Osteocyte (in vitro differentiated cells): ENCODE measurements around the gene PRAMEF9. TPM values are rescaled to one million over a fixed set of nuclear protein-coding genes. Genes with fewer than 3 reads are reported as not detected.
"Not testable (repeated sequence)": the region's sequence is repeated elsewhere in the genome, so short reads cannot be mapped to it uniquely, and the experiment has no call there.

Experiments
- DNase-seq: peaks from one replicate; pipeline ENCODE4 v3.0.0; 2021; ENCODE audit warnings: mixed read lengths; ENCODE audit not compliant: unreplicated experiment; ENCODE audit errors: extremely low spot score
- H3K27ac Mint-ChIP-seq: one replicate; pipeline ENCODE4 v1.8.0; 2021; ENCODE audit warnings: mild to moderate bottlenecking, mixed read lengths; ENCODE audit not compliant: unreplicated experiment
- H3K27me3 Mint-ChIP-seq: one replicate; pipeline ENCODE4 v1.8.0; 2021; ENCODE audit warnings: mixed read lengths; ENCODE audit not compliant: unreplicated experiment
- H3K36me3 Mint-ChIP-seq: one replicate; pipeline ENCODE4 v1.8.0; 2021; ENCODE audit warnings: mixed read lengths; ENCODE audit not compliant: unreplicated experiment
- H3K4me1 Mint-ChIP-seq: one replicate; pipeline ENCODE4 v1.8.0; 2021; ENCODE audit warnings: mixed read lengths; ENCODE audit not compliant: unreplicated experiment
- H3K4me3 Mint-ChIP-seq: one replicate; pipeline ENCODE4 v1.8.0; 2021; ENCODE audit warnings: mild to moderate bottlenecking, moderate library complexity, mixed read lengths; ENCODE audit not compliant: unreplicated experiment
- H3K9me3 Mint-ChIP-seq: one replicate; pipeline ENCODE4 v1.8.0; 2021; ENCODE audit warnings: mixed read lengths; ENCODE audit not compliant: unreplicated experiment
- long read RNA-seq: library from polyadenylated mRNA; unstranded; transcript quantifications from one replicate; pipeline ENCODE4 v2.0.0, GENCODE V29; 2021
- total RNA-seq: library from RNA; stranded (reverse); gene quantifications from 2 replicates; pipeline ENCODE4 v1.2.1, GENCODE V29; 2021
- TF ChIP-seq, protein P1 (sequence below): fragments of 200-600 bp; sonication (generic); IDR thresholded peaks from 2 replicates; pipeline ENCODE4 v1.5.0; 2021; ENCODE audit warnings: antibody characterized with exemption, mild to moderate bottlenecking, moderate library complexity

Gene PRAMEF9
- total RNA-seq, result not detected in 2 replicates
- long read RNA-seq, result 0 reads

DNA sequence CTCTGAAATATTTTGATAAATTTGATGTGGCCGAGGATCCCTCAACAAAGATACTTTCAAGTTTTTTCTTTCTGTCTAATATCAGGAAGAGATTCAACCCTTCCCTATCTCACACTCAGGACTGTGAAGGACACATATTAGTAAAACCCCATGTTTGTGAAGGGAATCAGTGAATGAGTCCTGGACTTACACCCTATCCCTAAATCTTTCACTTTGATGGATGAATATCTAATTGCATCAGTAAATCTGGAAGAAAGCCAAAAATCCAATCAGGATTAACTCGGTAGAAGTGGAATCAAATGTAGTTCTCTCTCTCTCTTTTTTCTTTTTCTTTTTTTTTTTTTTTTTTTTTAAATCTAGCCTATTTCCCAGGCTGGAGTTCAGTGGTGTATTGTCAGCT is at the start of gene PRAMEF9:
Gene PRAMEF9 (plus strand): TSS at position 301 of the 400 bp plus-strand sequence. CDS start 3,433 bp downstream, outside the sequence.
- DNase-seq, H3K9me3 Mint-ChIP-seq, H3K27ac Mint-ChIP-seq, H3K4me1 Mint-ChIP-seq, H3K4me3 Mint-ChIP-seq, H3K36me3 Mint-ChIP-seq, H3K27me3 Mint-ChIP-seq: not testable (repeated sequence)

DNA sequence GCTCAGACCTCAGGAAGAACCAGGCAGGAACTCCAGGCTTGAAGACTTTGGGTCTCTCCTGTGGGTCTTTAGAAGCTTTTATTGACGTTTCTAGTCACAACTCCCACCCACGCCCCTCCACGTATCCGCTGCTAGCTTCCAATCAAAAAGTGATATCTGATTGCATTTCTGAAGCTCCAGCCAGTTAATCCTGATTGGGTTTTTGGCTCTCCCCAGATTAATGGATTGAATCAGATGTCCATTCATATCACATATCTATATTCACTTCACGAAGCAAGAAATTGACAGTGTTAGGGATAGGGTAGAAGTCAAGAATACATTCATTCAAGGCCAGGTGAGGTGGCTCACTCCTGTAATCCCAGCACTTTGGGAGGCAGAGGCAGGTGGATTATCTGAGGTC is 15.7 kb upstream of the PRAMEF9 start, which contains the start of gene PRAMEF26:
Gene PRAMEF26 (minus strand): TSS at position 101 of the 400 bp plus-strand sequence. CDS start 2,914 bp downstream, outside the sequence.
- H3K27me3 Mint-ChIP-seq, H3K9me3 Mint-ChIP-seq, H3K27ac Mint-ChIP-seq, H3K4me1 Mint-ChIP-seq, H3K4me3 Mint-ChIP-seq, H3K36me3 Mint-ChIP-seq, DNase-seq: not testable (repeated sequence)

DNA sequence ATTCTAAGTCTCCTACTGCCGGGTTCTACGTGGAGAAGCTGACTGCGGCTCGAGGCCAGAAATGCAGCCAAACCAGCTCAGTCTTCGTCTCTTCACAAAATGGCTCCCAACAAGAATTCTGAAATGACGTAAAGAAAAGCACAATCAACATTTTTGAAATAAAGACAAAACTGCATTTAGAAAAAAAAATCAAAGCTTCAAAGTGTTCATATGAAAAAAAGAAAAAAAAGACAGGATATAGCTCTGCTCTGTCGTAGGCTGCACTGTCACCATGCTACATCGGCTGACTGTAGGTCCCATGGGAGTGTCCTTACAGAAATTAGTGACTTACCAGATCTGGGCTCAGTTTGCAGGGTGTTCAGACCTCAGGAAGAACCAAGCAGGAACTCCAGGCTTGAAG is 6.1 kb upstream of the PRAMEF9 start, which contains the start of gene HNRNPCL4:
Gene HNRNPCL4 (minus strand): TSS at position 101 of the 400 bp plus-strand sequence. CDS start 164 bp downstream, outside the sequence.
- not testable (repeated sequence) for DNase-seq, H3K36me3 Mint-ChIP-seq, H3K27ac Mint-ChIP-seq, H3K4me1 Mint-ChIP-seq, H3K9me3 Mint-ChIP-seq, H3K27me3 Mint-ChIP-seq, H3K4me3 Mint-ChIP-seq

DNA sequence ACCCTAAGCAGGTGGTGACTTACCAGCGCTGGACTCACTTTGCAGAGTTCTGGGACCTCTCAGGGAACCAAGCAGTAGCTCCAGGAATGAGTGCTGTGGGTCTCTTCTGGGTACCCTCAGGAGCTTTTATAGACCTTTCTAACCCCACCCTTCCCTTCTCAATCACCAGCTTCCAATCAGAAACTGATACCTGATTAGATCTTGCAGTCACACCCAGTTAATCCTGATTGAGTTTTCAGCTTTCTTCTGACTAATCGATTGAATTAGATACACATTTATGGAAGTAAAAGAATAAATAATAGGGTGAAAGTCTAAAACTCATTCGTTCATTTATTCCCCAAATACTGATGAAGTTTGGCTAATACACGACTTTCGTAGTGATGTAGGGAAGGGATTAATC is 29.7 kb downstream of the PRAMEF9 start, which contains the start of gene PRAMEF13:
Gene PRAMEF13 (minus strand): TSS at position 101 of the 400 bp plus-strand sequence. CDS start 1,820 bp downstream, outside the sequence.
- H3K9me3 Mint-ChIP-seq, H3K4me3 Mint-ChIP-seq, H3K4me1 Mint-ChIP-seq, DNase-seq, H3K27ac Mint-ChIP-seq, H3K36me3 Mint-ChIP-seq, H3K27me3 Mint-ChIP-seq: not testable (repeated sequence)

DNA sequence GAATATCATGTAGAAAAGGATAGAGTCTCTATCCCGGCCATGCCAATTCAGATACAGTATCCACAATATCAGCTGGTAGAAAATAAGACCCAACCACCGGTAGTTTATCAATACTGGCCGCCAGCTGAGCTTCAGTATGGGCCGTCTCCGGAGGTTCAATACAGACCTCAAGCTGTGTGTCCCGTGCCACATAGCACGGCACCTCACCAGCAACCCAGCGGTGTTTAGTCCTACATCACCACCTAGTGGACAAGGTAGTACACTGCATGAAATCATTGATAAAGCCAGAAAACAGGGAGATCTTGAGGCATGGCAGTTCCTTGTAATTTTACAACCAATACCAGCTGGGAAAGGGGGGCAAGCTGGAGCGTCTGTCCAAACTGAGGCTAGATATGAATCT is 37.1 kb downstream of the PRAMEF9 start:
- not testable (repeated sequence) for H3K9me3 Mint-ChIP-seq, H3K27me3 Mint-ChIP-seq, DNase-seq, H3K27ac Mint-ChIP-seq, H3K4me1 Mint-ChIP-seq, H3K4me3 Mint-ChIP-seq, H3K36me3 Mint-ChIP-seq

DNA sequence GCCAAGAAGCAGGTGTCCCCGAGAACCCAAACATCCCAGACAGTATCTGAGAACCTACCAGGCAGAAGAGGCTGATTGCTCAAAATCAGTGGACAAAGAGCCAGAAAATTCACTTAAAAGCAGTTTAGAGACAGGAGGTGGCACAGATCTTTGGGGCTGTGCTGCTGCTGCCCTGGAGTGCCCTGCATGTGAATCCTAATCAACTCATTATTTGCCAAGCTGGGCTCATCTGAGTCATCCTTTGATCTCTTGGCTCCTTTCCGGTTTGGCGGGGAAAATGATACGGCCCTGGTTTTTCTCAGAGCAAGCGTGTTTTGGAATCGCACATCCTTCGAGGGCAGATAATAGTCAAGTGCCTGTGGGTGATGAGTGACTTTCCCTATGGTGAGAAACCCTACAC is 45.0 kb downstream of the PRAMEF9 start:
- not testable (repeated sequence) for H3K27me3 Mint-ChIP-seq, H3K36me3 Mint-ChIP-seq, H3K4me1 Mint-ChIP-seq, H3K9me3 Mint-ChIP-seq, H3K4me3 Mint-ChIP-seq, DNase-seq, H3K27ac Mint-ChIP-seq

DNA sequence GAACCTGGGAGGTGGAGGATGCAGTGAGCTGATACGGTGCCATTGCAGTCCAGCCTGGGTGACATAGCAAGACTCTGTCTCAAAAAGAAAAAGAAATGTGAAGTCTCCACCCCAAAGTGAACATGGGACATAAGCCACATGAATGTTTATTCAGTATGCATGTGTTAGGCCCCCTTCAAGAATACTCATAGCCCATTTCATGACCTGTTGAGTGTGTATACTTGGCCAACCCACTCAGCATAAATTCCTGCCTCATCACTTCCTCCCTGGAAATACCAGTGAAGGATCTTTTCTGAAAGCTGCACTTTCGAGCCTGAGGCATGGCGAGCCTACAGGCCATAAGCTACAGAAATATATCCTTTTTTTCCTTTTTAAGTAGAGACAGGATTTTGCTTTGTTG is 47.6 kb downstream of the PRAMEF9 start:
- not testable (repeated sequence) for DNase-seq, H3K9me3 Mint-ChIP-seq, H3K27ac Mint-ChIP-seq, H3K36me3 Mint-ChIP-seq, H3K4me3 Mint-ChIP-seq, H3K4me1 Mint-ChIP-seq, H3K27me3 Mint-ChIP-seq

DNA sequence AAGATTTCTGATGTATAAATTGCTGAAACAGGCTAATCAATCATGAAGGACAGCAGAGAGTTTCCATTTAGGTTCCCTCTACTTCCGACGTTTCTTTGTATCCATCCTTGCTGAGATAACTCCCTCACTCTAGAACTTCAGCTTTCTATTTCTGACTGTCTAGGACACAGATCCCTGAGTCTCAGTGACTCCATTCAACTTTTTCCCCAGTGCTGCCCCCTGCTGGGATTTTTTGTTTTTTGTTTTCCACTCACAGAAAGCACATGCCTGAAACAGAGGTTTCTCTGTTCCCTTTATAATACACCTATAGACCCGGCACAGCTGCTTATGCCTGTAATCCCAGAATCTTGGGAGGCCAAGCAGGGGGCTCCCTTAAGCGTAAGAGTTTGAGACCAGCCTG is 51.1 kb downstream of the PRAMEF9 start:
- not testable (repeated sequence) for H3K4me3 Mint-ChIP-seq, H3K4me1 Mint-ChIP-seq, DNase-seq, H3K27ac Mint-ChIP-seq, H3K27me3 Mint-ChIP-seq, H3K36me3 Mint-ChIP-seq
- H3K9me3 Mint-ChIP-seq, result peaks cover 12% of the 10 kb centered on the region

DNA sequence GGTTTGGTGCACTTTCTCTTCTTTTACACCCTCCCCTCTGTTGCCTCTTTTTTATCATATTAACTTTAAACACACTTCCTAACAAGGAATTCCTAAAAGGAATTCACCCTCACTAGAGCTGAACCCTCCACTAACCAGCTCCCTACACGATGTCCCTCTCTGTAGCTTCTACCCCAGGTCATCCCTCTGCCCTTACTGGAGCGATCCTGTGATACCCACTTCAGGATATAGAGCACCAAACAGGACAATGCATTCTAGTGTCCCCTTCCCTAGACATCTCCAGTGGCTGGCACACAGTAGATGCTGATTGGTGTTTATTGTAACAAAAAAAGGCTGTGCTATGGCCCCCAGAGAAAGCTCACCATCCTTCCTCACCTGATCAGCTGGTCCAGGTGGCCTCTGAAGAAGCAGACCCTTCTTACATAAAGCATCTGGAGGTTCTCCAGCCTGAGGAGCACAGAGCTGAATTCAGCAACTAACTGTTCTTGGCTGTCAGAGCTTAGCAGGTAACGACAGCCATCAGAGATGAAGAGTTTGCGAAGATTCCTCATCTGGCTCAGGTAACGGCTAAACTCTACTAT is 52.9 kb downstream of the PRAMEF9 start:
- peaks cover 2% of the 10 kb centered on the region for H3K36me3 Mint-ChIP-seq
- no peaks in the 10 kb centered on the region for H3K27me3 Mint-ChIP-seq
- peak; percentile 75 for DNase-seq
- no peak overlapping the region for H3K4me3 Mint-ChIP-seq
- no peaks in the 10 kb centered on the region for H3K4me1 Mint-ChIP-seq
- peaks cover 21% of the 10 kb centered on the region for H3K9me3 Mint-ChIP-seq
- no peak overlapping the region for H3K27ac Mint-ChIP-seq
- TF ChIP-seq, protein P1, sequence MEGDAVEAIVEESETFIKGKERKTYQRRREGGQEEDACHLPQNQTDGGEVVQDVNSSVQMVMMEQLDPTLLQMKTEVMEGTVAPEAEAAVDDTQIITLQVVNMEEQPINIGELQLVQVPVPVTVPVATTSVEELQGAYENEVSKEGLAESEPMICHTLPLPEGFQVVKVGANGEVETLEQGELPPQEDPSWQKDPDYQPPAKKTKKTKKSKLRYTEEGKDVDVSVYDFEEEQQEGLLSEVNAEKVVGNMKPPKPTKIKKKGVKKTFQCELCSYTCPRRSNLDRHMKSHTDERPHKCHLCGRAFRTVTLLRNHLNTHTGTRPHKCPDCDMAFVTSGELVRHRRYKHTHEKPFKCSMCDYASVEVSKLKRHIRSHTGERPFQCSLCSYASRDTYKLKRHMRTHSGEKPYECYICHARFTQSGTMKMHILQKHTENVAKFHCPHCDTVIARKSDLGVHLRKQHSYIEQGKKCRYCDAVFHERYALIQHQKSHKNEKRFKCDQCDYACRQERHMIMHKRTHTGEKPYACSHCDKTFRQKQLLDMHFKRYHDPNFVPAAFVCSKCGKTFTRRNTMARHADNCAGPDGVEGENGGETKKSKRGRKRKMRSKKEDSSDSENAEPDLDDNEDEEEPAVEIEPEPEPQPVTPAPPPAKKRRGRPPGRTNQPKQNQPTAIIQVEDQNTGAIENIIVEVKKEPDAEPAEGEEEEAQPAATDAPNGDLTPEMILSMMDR, result no peak

DNA sequence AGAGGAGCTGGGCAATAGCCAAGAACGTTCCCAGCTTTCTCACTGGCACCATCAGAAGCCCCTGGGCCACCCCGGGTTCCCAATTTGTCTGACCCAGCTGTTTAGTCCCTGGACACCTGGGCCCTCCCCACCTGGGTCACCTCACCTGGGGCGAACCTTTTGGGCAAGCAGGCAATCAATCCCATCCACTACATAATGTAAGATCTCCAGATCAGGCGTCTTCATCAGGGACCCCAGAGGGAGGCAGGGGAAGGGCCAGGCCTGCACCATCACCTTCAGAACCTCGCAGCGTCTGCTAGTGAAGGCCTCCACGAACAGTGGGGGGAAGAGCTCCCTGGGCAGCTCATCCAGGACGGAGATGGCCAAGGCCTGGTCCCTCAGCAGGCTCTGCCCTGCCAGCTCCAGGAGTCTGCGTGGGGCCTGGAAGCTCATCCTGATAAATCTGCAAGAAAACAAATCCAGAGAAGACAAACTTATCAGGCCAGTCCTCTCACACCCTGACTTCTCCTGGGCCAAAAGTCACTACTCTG is 54.1 kb downstream of the PRAMEF9 start, which contains the start of gene PRAMEF18:
Gene PRAMEF18 (minus strand): TSS at position 480 of the 530 bp plus-strand sequence. CDS start 48 bp downstream, at position 432.
- peak; percentile 83 for DNase-seq
- H3K36me3 Mint-ChIP-seq, H3K27me3 Mint-ChIP-seq, H3K4me3 Mint-ChIP-seq, H3K4me1 Mint-ChIP-seq, H3K27ac Mint-ChIP-seq: not testable (repeated sequence)
- peaks cover 23% of the 10 kb centered on the region for H3K9me3 Mint-ChIP-seq

DNA sequence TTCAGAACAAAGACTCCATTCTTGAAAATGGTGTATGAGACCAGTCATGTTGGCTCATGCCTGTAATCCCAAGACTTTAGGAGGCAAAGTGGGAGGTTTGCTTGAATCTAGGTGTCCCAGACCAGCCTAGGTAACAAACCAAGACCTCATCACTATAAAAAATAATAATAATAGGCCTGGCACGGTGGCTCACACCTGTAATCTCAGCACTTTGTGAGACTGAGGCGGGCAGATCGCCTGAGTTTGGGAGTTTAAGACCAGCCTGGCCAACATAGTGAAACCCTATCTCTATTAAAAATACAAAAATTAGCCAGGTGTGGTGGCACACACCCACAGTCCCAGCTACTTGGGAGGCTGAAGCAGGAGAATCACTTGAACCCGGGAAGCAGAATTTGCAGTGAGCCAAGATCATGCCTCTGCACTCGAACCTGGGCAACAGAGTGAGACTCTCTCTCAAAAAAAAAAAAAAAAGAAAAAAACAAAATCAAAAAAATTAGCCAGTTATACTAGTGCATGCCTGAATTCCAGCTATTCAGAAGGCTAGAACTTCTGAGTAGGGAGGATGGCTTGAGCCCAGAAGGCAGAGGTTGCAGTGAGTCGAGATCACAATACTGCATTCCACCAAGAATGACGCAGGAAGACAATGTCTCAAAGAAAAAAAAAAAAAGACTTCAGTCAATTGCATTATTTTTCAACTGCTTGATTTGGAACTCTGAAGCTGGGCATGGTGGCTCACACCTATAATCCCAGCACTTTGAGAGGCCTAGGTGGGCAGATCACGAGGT is 55.8 kb downstream of the PRAMEF9 start:
- not testable (repeated sequence) for H3K4me3 Mint-ChIP-seq, H3K27me3 Mint-ChIP-seq, H3K36me3 Mint-ChIP-seq, H3K27ac Mint-ChIP-seq, H3K4me1 Mint-ChIP-seq
- peak; percentile 65 for DNase-seq
- peaks cover 32% of the 10 kb centered on the region for H3K9me3 Mint-ChIP-seq
